Panc1 (cell line): ENCODE measurements around the gene ZBTB20.

ENCODE experiments used
- POLR2AphosphoS5 ChIP-seq: IDR thresholded peaks from 2 replicates; pipeline ENCODE4 v1.6.1; 2012; ENCODE audit warnings: mild to moderate bottlenecking, low read depth, low read length, moderate library complexity
- REST ChIP-seq, 2 experiments: IDR thresholded peaks; 2 replicates each; pipeline ENCODE4 v1.6.1; 2011 to 2012; ENCODE audit warnings: low read depth in 2 of 2, control low read depth in 1 of 2, low read length in 1 of 2, mild to moderate bottlenecking in 1 of 2, moderate library complexity in 1 of 2; ENCODE audit not compliant: insufficient read depth in 1 of 2
- SIN3A ChIP-seq: IDR thresholded peaks from 2 replicates; pipeline ENCODE4 v1.6.1; 2012; ENCODE audit warnings: low read depth, mild to moderate bottlenecking, low read length, moderate library complexity, borderline replicate concordance; ENCODE audit not compliant: insufficient read depth
- TCF7L2 ChIP-seq: IDR thresholded peaks from 2 replicates; pipeline ENCODE4 v1.6.1; 2011; ENCODE audit warnings: mild to moderate bottlenecking, low read depth, low read length, inconsistent platforms
- TF ChIP-seq, protein P1 (sequence below): fragments of 450-650 bp; IDR thresholded peaks from 2 replicates; pipeline ENCODE4 v1.5.1; 2017; ENCODE audit warnings: mild to moderate bottlenecking

DNA sequence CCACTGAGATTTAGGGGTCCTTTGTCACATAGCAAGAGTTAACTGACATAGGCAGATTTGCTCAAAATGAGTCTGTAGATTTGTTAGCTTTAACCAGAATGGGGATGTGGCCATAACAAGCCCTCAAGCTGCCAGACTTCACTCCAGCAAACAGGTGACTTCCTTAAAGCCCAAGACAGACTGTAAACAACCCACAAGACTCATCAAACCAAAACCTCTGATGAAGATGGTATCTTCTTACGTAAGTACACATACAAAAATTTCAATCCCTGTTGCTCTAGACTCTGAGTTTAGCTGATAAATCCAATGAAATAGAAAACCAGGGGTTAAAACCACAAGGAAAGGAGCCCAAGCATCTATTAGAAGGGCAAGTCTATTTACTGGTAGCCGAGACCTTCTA lies 18.2 kb upstream of the ZBTB20 start:
- TF ChIP-seq POLR2AphosphoS5 (no peak), REST (IDR thresholded peaks at IDR 0.05; ENCODE audit: insufficient read depth in 1 of 2, low read depth in 2 of 2, low read length in 1 of 2) (no peak), SIN3A (no peak), TCF7L2 (no peak)
- TF ChIP-seq, protein P1, sequence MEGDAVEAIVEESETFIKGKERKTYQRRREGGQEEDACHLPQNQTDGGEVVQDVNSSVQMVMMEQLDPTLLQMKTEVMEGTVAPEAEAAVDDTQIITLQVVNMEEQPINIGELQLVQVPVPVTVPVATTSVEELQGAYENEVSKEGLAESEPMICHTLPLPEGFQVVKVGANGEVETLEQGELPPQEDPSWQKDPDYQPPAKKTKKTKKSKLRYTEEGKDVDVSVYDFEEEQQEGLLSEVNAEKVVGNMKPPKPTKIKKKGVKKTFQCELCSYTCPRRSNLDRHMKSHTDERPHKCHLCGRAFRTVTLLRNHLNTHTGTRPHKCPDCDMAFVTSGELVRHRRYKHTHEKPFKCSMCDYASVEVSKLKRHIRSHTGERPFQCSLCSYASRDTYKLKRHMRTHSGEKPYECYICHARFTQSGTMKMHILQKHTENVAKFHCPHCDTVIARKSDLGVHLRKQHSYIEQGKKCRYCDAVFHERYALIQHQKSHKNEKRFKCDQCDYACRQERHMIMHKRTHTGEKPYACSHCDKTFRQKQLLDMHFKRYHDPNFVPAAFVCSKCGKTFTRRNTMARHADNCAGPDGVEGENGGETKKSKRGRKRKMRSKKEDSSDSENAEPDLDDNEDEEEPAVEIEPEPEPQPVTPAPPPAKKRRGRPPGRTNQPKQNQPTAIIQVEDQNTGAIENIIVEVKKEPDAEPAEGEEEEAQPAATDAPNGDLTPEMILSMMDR, result no peak
